EH (cell line): Measurements from ENCODE around the gene P2RY13.

Experiments used
- DNase-seq: peaks from one replicate; pipeline ENCODE4 v3.0.0-alpha.2; 2015; ENCODE audit warnings: low read depth

P2RY13 gene

DNA sequence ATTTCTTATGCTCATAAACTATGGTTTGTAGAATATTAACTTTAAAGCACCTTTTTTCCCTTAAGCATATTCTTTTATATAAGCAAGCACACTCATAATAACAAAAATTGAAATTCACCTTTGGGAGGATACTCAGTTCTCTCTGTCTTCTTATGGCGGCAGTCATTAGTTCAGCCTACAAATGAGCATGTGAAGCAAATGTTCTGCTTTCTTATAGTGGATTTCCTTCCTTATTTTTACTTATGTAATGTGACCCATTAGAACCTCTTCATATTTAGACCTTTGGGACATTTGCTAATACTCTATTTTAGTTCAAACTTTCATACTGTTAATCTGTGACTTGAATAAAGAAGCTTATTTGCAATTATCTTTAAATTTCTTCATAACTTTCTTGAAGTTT, at the start of gene P2RY13:
Gene P2RY13 (minus strand): TSS at position 187 of the 400 bp plus-strand sequence. CDS start 21 bp downstream, at position 166.
- DNase-seq = no peak

DNA sequence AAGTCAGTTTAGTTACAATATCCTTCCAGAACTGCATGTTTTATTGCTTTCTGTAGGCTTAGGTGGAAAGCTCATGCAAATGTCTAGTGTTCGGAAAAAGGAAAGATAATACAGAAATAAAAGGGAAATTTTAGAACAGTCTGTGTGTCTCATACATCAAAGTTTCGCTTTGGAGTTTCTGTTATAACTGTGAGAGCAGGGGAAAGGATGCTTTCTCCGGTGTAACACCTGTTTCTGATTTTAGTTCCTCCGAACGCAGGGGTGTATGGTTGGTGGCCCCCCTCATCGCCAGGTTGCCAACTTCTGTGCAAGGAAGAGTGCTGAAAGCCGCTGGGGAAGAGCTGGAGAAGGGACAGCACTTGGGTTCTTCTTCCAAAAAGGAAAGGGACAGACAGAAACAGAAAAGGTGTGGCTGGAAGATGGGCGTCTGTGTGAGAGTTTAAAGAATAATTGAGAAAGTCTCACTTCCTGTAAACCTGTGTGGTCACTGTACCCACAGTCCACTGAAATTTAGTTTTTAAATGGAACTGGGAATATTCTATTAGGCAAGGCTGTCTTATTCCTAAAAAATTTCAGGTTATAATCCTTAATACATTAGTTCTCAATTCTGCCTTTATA, 48.5 kb upstream of the P2RY13 start:
- no peak for DNase-seq

DNA sequence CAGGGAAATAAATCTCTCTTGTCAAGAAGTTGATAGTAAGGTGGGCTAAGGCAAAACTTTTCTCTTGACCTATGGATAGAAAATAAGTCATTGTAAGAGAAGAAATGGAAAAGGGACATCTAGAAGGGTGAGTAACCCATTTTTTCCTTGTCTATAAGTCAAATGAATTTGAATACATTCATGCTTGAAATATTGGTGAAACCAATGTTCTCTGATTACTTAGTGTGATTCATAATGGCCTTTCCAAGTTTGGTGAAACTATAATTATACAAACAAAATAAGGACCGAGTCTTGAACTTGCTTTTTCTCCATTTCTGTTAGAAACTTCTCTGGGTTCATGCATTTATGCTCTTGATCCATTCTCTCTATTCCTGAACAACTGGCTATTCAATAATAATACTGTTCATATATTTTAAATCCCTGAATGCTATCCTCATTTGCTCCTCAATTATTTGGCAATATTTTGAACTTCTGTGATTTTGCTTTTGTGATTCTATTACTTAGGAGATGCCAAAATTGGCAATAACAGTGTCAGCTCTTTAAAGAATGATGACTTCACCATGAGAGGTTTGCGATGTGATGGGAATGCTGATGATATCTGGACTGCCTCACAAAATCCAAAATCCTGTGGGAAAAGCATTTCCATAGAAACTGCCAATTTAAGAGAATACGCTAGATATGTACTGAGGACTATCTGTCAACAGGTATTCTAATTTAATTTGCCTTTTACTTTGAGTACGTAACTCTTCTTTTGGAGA, 42.9 kb upstream of the P2RY13 start:
- DNase-seq = peak; percentile 47

DNA sequence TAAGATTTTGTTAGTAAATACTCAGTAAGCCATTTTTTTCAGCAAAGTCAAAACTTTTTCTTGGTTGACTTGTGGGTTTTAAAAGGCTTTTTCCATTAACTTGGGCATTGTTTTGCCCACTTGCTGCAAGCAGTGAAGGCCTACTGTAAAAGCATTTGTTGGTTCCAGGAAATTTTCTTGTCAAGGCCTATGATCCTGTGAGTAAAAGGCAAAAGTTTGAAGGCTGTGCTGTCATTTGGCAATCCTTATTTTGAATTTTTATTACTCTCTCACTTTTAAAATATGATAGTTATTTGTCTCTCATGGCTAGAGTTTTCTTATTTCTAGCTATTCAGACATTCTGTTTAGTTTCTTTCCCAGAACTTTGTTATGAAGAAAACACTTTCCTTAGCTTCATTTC, 42.2 kb upstream of the P2RY13 start:
- peak; percentile 37 for DNase-seq

DNA sequence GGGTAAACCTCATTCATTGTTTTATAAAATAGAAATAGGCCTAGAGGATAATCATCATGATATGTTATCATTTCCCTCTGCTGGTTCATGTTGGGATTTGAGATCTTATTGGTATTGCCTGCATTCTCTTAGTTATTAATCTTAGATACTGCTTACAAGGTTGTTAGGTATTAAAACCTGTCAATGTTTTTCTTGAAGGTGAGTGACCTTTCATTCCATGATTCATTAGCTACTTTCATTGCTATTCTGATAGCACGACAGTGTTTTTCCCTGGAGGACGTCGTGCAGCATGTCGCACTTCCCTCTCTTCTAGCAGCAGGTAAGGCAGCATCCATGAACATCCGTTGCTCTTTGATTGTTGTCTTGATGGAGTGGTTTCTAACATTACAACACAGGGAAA, 38.1 kb upstream of the P2RY13 start:
- no peak for DNase-seq

DNA sequence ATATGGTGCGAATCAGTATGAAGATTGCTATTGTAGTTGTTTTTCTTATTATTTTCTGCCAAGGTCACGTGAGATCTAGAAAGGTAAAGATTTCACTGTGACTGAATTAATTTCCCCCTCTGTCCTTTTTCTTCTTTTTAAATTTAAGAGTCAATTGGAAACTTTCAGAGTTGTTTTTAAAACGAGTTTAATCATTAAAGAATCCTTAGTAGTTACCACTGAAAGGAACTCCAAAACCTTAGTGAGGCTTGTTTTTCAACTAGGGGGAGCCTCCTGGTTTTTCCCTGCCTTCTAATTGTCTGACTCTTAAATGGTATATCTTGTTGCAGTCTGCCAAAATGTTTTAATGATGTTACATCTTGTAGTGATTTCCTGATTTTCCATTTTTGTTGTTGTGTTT, 37.6 kb upstream of the P2RY13 start:
- no peak for DNase-seq

DNA sequence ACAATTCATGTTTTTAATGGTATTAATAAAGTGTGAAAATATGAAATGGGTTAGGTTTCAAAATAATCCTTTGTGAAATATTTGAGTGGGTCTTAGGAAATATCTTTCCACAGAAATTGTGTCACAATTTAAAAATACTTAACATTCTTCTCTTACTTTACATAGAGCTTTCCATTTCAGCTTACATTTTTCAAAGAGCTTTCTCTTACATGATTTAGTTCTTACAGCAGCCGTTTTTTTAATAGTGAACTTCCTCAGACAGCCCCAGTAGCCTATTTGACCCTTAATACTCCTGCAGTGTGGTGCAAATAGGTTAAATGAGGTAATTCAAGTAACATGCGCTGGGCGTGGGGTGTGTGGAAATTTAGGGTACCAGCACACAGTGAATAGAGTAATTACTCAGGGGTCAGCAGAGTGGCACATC, 33.4 kb upstream of the P2RY13 start:
- peak; percentile 2 for DNase-seq

DNA sequence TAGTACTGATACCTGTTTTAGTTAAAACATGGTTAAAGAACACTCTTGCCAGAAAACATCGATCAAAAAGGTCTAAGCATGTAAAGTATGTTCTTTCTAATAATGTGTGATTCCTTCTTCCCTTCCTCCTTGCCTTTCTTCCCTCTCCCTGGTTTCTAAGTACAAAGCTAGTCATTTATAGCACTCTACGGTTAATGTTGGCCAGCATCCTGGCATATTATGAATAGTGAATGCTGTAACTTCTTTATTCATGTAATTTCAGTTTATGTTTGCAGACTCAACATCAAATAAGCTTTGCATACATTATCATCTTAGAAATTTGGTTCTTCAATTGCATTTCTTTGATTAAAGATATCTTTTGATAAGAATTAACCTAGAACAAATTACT, 28.1 kb upstream of the P2RY13 start:
- DNase-seq = no peak

DNA sequence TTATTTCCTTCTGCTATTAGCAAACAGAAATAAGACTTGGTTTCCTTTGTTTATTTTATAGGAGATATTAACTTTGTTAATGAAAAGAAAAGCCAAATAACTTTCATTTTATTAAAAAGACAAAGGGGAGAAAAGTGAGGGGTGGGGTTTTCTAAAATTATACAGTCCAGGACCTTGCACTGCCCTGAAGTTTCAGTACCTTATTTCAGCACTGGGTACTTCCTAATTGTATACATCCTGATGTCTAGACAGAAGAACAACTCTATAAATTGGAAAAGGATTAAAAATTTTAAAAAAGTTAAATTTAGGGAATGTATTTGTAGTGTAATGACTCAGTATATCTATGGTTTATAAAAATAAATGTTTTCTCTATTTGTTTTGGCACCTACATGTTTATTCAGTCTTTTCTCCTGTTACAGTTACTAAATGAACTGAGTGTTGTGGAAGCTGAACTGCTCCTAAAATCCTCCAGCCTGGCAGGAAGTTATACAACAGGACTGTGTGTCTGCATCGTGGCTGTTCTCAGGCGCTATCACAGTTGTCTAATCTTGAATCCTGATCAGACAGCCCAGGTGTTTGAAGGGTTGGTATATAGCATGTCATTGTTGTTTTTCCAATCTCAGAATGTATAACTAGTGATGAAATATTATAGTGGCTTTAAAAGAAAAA, 27.6 kb upstream of the P2RY13 start:
- DNase-seq = no peak

DNA sequence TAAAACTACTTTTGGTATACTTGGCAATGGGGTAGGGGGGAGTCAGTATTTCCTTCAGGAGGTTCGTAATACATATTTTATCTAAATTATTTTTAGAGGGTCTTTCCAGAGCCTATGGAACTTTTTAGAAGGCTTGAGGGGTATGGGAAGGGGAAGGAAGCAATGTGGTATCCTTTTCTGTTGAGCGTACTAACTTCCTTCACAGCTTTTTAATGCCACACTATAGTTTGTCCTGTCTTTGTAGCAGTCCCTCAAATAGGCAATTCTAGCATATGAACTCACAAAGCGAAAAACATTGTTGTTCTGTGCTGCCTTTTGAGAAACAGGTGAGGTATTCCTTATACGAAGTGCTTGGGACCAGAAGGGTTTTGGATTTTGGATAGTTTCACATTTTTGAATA, 22.3 kb upstream of the P2RY13 start:
- no peak for DNase-seq

DNA sequence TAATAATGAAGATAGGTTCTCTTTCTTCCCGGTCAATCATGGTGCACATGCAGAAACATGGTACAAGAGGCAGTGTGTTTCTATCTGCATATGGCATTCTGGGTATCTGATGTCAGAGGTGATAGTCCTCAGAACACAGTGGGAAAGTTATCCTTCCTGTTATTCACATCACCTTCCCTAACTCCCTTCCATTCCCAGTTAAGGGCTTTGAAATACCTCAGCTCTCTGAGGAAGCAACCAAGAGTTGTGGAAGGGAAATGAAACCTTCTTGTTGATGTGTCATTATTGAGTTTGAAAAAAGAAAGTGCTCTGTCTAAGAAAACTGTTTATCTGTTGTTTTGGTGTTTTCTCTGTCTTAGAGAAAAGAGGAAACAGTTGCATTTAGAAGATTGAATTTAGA, 21.9 kb upstream of the P2RY13 start:
- no peak for DNase-seq

DNA sequence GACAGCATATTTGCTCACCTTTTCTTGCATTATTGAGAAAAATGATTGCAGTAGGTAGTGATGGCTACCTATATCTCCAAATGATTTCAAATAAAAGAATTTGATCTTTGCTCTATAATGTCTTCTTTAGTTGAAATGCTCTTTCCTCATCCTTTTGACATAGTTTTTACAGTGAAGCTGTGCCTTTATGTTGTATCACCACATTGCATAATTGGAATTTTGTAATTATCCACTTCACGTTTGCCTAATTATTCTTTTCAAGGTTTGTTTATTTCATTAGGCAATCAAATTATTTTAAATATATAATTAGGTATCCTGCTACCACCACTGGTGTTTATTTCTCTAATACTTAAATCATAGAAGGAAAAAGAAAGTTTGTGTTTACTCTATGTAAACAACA, 21.3 kb upstream of the P2RY13 start:
- DNase-seq = no peak

DNA sequence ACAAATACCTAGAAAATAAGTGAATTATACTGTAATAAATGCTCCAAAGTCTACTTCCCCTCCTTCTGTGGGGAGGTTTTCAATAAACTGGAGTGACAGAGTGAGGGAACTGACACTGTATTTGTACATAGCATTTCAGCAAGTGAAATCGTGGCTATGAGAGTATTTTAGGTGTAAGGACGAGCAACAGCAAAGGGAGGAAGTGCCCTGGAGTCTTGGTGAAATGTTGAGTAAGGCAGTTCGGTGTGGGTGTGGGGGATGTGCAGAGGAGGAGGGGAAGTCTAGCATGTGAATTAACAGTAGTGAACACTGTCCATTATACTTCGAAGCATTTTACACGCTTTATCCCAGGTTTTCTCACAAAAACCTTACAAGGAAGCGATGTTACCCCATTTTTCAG, 18.1 kb upstream of the P2RY13 start:
- no peak for DNase-seq

DNA sequence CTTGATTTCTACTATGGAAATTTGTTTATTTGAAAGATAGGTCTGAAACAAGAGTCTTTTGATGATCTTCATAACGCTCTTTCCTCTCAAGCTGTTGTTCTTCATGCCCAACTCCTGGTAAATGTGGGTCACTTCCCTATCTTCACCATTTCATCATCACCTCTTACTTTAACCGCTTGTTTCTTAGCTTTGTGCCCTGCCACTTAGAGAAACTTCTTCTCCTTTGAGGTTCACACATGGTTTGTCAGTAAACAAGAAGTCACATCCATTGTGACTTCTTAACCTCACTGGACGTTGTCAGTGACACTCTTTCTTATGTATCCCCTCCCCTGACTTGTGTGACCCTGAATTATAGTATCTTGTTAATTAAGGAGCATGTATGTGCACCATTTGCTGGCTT, 16.9 kb upstream of the P2RY13 start:
- no peak for DNase-seq

DNA sequence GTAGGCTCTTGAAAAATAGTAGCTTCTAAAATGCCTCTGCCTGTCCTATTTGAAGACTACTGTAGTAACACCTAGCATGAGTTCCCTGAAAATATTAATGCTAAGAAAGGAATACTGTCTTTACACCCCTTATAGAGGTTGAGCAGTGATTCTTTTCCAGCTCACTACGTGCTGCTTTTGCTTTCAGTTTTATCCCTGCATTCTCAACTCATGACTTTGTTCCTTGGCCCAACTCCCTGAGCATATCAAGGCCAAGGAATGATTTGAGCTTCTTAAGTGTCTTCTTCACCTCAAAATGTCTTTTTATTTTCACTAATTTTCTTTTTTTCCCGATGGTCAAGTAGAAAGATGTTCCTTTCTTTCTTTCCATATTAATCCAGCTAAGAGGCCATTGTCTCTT, 16.5 kb upstream of the P2RY13 start:
- DNase-seq = peak; percentile 67

DNA sequence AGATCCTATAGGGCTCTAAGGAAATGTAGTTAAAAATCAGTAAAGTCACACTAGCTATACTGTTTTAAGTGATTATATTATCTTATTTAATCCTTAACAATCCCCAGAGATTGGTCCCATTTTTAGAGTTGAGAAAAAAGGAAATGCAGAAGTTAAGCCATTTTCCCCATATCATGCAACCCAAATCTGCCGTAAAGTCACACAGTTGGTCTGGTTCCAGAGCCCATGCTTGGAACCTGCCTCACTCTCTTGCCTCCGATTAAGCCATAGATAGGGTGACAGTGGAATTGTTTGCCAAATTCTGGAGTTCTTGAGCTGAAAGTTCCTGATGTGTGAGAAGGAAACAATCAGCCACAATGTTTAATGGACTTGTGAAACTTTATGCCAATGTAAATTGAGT, 2.3 kb upstream of the P2RY13 start:
- no peak for DNase-seq

DNA sequence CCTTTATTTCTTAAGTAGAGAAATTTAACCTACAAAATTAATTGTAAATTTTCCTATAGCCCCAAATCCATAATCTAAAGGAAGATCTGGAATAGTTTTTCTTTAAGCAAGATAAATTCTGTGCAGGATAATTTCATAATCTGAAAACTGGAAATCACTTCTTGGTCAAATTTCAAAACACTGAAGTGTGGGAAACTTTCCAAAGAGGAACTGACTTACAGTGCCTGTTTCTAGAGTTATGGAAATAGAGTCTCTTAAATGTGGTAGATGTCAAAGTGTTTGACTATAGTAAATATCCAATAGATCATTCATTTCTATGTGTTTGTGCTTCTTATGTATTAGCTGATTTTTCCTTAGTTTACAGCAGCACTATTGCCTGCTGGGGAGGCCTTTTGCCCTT, 1.6 kb upstream of the P2RY13 start:
- no peak for DNase-seq

DNA sequence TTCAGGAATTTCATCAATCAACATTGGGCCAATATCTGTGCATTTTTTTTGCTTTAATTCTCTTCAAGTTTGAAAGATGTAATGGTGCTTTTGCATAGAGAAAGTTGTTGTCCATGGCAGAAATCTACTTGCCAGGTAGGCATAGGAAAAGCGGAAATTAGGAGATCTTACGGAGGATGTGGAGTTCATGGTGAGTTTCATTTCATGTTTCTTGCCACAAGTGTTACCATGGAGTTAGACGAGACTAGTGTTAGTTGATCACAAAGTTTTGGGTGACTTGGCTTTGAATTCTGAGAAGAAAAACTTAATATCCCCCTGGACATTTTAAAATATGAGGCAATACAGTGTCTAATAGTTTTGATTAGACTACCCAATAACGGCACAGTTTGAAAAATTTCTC, 1.0 kb upstream of the P2RY13 start:
- no peak for DNase-seq

DNA sequence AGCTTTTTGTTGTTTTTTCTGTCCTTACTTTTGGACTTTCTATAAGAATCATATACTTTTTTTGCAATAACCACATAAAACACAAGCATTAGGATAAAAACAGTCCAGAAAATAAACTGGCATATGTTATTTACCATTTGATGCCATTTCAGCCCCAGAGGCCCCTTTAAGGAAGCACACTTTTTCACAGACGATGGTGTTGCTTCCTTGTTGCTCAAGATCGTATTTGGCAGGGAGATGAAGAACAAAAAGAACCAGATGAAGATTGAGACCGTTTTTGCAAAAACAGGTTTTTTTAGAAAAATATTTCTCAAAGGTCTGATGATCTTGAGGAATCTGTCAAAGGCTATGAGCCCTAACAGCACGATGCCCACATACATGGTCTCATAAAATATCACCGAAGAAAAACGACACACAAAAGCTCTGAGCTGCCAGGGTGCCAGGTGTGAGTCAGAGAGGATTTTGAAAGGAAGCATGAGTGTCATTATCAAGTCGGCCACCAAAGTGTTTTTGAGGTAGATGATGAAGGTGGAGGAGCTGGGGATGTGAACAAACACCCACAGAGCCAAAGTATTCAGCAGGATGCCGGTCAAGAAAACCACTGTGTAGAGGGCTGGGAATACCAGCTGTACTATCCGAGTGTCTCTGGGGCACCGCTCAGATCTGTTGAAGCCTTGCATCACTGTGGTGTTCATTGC, 902 bp downstream of the P2RY13 start:
- DNase-seq = peak; percentile 3

DNA sequence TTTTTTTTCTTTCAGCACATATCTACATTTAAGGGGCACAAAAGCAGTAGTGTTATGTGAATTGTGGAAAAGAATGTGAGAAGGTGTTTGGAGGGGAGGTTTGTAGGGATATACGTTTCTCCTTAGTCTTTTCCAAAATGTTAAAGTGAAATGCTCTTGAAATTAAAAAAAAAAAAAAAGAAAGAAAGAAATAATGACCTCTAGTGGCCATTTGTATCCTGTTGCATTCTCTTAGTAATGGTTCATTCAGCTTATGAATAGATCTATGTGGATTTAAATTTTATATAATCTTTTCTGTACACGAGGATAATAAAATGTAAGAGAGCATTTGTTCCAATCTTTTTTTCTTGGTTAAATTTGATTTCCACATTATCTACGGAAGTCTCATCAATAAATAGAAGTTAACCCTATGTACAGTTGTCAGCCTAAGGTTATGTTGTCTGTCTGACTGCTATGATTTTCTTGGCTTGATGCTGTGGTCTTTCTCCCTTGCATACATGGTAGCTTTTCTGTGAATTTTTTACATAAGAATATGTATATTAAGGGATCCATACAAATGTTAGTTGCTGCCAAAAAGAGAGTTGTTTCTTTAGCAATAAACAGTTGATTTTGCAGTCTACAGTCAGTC, 1.7 kb downstream of the P2RY13 start:
- peak; percentile 32 for DNase-seq

DNA sequence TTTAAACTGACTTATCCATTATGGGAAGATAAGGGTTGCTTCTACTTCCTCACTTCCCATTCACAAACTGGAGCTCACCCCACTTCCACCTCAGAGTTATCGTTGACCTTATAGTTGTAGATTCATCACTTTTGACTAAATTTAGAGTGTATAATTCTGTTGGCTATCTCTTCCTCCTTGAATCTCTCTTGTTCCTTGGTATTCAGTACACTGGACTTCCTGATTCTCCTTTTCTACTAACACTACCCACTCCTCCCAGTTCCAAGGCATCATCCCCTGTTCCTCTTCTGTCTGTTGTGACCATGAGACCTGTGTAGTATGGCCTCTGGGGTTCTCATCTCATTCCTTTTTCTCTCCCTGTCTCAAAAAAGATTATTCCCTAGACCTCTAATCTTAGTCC, 6.8 kb downstream of the P2RY13 start:
- DNase-seq = no peak

DNA sequence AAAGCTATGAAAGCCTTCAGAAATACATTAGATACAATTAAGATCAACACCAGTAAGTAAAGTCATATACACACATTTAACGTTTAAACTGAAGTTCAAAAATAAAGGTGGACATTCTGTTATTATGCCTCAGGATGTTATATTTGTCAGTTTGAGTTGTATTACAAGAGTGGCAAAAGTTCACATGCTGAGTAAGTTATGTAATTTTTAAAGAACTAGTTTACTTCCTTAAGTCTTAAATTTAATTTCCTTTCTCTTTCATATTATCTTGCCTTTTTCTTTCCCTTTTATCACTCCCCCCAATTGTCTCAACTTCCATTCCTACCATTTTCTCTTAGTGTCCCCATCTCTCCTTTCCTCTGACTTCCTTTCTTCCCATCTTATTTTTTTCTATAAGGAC, 7.8 kb downstream of the P2RY13 start:
- no peak for DNase-seq
